ENCODE data around the gene CDC14A.

DNA sequence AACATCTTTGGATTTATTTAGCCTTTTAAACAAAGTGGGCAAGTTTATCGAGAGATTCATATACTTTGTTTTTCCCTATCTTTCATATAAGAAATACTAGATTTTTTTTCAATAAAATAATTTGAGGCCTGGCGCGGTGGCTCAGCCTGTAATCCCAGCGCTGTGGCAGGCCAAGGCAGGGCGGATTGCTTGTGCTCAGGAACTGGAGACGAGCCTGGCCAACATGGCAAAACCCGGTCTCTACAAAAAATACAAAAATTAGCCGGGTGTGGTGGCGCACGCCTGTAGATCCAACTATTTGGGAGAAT, 1.6 kb upstream of the CDC14A start:
- TF ChIP-seq, protein P1, sequence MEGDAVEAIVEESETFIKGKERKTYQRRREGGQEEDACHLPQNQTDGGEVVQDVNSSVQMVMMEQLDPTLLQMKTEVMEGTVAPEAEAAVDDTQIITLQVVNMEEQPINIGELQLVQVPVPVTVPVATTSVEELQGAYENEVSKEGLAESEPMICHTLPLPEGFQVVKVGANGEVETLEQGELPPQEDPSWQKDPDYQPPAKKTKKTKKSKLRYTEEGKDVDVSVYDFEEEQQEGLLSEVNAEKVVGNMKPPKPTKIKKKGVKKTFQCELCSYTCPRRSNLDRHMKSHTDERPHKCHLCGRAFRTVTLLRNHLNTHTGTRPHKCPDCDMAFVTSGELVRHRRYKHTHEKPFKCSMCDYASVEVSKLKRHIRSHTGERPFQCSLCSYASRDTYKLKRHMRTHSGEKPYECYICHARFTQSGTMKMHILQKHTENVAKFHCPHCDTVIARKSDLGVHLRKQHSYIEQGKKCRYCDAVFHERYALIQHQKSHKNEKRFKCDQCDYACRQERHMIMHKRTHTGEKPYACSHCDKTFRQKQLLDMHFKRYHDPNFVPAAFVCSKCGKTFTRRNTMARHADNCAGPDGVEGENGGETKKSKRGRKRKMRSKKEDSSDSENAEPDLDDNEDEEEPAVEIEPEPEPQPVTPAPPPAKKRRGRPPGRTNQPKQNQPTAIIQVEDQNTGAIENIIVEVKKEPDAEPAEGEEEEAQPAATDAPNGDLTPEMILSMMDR (IDR thresholded peaks at IDR 0.05; ENCODE audit: insufficient read depth, low read depth, low read length): no peak
- TF ChIP-seq EZH2 (IDR thresholded peaks at IDR 0.05; ENCODE audit: insufficient read depth, low read length): no peak

Data from astrocyte (in vitro differentiated cells and primary cell).